SIG-M5 treated with dmso at 0.1 percent for 504 hours (cell line): Measurements from ENCODE around the gene JPH3.

Source experiments
- DNase-seq: peaks from one replicate; lab custom pipeline; 2025; ENCODE audit not compliant: unreplicated experiment; lab: John Stamatoyannopoulos, UW

The JPH3 gene

GRCh38 chr16:87625241-87625797 lies 23.0 kb downstream of the JPH3 start:
- no peak for DNase-seq

DNA sequence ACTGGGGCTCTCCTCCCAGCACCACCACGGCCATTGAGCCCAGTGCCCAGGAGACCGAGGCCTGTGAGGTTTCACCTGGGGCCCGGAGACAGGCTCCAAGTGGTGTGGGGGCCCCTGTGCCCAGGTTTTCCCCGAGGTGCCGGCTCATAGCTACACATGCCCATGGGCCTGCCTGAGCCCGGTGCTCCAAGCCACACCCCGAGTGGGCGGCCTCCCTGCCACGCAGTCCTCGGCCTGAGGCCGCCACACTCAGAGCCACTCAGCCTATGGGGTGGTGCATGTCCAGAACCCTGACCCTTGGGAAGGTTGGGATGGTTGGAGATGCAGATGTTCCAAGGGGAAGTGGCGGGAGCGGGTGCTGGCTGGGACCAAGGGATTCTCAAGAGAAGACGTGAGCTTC lies 24.1 kb downstream of the JPH3 start:
- DNase-seq: no peak

- no peak for DNase-seq
Observed at GRCh38 chr16:87626905-87627304, 24.6 kb downstream of the JPH3 start.

DNA sequence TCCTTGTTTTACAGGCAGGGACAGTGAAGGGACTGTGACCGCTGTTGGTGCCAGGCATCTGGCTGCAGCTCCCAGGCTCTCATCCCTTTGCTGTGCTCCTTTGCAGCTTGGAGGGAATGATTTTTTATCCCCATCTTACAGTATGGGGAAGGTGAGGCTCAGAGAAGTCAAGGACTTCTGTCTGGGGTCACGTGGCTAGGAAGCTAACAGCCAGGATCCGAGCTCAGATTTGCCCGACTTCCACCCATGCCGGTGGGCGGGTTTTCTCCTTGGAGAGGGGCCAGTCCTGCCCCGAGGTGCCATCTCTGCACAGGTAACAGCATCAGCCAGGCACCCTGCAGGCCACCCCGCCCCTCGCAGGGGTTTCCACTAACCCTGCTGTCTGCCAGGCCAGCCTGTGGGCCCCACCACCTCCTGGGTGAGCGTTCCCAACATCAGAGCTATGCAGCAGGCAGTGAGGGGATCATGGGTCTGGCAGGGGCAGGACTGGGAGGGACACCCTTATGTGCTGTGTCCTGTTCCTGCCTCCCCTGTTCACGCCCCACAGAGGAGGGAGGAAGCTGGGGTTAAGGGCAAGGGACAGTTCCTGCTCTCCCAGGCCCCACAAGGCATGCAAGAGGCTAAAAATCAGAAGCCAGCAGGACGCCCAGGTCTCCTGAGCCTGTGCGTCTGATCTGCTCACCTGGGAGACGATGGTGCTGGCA lies 25.4 kb downstream of the JPH3 start:
- no peak for DNase-seq

- DNase-seq: no peak
Observed at GRCh38 chr16:87628246-87628923, 26.1 kb downstream of the JPH3 start.

DNA sequence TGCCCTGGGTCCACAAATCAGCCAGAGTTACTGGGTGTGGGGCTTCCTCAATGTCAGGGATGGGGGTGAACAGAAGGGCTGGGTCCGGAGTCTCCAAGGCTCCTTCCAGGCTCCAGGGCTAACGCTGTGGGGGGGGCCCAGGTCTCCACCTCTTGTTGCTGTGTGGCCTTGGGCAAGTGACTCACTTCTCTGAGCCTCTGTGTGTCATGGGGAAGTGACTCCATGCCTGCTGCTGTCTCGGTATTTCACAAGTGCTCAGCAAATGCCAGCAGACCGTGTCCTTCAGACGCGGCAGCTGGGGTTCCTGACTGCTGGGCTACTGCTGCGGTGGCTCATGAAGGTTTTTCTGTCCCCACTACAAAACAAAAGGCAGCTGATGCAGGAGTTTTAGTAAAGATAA lies 26.6 kb downstream of the JPH3 start:
- DNase-seq: peak; percentile 73

DNA sequence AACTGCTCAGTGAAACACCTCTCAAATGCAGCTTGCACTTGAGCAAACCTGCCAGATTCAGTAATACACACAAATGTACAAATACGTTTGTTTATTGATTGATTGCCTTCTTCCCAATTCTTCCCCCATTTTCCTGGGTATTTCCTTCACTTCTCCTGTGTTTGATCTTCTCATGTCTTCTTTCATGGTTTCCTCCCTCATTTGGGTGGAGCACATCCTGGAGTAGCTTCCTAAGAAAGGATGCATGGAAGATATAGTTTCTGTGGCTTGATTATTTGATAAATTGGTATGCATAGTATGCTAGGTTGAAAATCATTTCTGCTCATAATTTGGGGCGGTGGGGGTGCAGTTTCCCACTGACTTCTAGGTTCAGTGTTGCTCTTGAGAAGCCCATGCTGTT lies 28.8 kb downstream of the JPH3 start:
- DNase-seq: no peak

DNA sequence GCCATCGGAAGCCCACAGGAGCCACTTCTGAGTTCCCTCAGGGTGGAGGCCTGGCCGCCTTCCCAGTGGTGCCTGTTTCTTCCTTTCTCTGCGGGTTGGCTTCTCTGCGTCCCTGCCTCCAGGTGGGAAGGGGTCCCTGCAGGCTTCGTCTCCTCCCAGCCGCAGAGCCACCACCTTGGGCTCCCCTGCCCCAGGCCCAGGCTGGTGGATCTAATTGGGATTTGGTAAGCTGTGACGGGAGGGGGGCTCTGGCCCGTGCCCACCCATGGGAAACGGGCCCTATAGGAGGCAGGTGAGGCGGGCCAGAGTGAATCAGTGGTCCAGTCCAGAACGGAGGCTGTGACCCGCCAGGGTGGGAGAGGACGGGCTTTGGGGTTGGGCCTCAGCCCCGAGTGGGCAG lies 32.1 kb downstream of the JPH3 start:
- no peak for DNase-seq

GRCh38 chr16:87635541-87636049 lies 33.3 kb downstream of the JPH3 start:
- peak; percentile 70 for DNase-seq

DNA sequence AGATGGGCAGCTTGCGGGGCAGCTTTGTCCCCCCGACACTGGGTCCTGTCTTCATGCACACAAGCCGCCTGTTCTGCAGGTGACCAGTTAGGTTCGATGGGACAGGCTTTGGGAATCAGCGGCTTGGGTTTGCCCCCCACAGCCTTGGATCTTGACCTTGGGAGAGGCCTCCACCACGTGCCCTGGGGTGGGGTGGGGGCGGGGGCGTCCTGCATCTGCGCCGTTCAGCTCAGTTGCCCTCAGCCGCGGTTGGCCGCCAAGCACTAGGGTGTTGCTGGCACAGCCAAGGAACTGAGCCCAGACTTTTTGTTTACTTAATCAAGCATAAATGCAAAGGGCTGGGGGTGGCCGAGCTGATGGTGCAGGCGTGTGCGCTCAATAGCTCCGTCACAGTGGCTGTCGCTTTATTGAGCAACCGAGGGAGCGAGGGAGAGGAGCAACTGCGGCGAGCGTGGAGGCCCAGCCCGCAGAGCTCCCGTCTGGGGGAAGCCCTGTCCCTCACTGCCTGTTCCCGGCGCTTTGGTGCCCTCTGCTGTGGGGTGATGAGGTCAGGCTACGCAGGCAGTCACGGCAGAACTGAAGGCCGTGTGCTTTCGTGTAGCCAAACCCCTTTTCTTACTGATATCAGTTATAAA lies 33.9 kb downstream of the JPH3 start:
- peak; percentile 89 for DNase-seq

DNA sequence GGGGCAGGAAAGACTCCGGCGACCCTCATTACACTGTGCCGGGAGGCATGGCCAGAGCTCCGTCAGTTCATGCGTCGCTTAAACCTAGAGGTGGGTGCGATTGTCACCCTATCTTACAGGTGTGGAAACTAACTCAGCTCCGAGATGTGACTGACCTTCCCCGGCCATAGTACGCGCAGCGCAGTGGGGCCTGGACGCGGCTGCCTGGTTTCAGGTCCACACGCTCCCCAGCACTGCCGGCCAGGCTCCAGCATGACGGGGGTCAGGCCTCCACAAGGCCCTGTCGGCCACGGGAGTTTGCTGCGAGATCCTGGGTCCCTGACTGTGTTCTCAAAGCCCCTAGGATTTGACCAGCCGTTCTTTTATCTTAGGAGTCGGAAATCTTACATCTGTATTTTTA lies 34.4 kb downstream of the JPH3 start:
- no peak for DNase-seq

DNA sequence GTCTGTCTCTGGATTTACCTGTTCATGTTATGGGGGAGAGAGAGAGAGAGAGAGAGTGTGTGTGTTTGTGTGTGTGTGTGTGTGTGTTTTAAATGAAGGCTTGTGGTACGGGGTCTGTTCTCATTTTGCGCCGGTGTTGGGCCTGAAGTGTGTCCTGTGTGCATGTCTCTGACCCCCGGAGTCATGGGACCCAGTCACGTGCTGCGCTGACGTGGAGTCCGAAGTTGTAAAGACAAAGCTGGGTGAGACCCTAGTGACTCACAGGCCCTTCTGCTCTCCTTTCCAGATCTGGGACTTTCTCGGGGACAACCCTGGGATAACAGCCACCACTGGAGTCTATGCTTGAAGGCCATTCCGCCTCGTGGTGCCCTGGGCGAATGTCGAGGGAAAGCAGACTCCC lies 35.0 kb downstream of the JPH3 start:
- DNase-seq: no peak

- no peak for DNase-seq
Observed at GRCh38 chr16:87638736-87639135, 36.4 kb downstream of the JPH3 start.

- DNase-seq: no peak
Observed at GRCh38 chr16:87641721-87642120, 39.4 kb downstream of the JPH3 start.

- no peak for DNase-seq
Observed at GRCh38 chr16:87642491-87642890, 40.2 kb downstream of the JPH3 start.

- DNase-seq: no peak
Observed at GRCh38 chr16:87644186-87644585, 41.9 kb downstream of the JPH3 start.

DNA sequence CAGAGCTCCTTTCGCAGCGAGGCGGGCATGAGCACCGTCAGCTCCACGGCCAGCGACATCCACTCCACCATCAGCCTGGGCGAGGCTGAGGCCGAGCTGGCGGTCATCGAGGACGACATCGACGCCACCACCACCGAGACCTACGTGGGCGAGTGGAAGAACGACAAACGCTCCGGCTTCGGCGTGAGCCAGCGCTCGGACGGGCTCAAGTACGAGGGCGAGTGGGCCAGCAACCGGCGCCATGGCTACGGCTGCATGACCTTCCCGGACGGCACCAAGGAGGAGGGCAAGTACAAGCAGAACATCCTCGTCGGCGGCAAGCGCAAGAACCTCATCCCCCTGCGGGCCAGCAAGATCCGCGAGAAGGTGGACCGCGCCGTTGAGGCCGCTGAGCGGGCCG lies 42.3 kb downstream of the JPH3 start:
- DNase-seq: no peak

- DNase-seq: no peak
Observed at GRCh38 chr16:87645802-87646201, 43.5 kb downstream of the JPH3 start.

GRCh38 chr16:87647431-87648185 lies 45.3 kb downstream of the JPH3 start:
- no peak for DNase-seq

DNA sequence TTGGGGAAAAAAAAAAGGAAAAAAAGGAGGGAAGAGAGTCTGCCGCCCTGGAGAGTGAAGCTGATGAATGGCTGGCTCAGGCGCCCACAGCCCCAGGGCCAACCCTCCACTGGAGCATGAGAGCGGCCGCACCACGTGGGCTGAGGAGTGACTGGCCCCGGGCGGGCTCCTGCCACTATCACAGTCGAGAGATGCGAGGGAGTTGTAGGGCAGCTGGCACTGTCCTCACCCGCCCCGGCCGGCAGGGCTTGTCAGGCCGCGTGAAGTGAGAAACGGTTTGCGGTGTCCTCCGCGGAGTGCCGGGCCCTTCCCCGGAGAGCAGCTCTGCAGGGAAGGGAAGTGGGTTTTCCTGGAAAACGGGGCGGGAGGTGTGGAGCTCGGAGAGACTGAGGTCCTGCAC lies 45.9 kb downstream of the JPH3 start:
- no peak for DNase-seq
